GM18907 (cell line): ENCODE data around the gene IRF2BP1.
"Not testable (repeated sequence)": the region's sequence is repeated elsewhere in the genome, so short reads cannot be mapped to it uniquely, and the experiment has no call there.

Experiments
- ATAC-seq: cut with Tn5 transposase; IDR thresholded peaks from one replicate; pipeline ENCODE4 v1.9.1; 2021; ENCODE audit warnings: mild to moderate bottlenecking, moderate library complexity; ENCODE audit not compliant: unreplicated experiment

Gene IRF2BP1

DNA sequence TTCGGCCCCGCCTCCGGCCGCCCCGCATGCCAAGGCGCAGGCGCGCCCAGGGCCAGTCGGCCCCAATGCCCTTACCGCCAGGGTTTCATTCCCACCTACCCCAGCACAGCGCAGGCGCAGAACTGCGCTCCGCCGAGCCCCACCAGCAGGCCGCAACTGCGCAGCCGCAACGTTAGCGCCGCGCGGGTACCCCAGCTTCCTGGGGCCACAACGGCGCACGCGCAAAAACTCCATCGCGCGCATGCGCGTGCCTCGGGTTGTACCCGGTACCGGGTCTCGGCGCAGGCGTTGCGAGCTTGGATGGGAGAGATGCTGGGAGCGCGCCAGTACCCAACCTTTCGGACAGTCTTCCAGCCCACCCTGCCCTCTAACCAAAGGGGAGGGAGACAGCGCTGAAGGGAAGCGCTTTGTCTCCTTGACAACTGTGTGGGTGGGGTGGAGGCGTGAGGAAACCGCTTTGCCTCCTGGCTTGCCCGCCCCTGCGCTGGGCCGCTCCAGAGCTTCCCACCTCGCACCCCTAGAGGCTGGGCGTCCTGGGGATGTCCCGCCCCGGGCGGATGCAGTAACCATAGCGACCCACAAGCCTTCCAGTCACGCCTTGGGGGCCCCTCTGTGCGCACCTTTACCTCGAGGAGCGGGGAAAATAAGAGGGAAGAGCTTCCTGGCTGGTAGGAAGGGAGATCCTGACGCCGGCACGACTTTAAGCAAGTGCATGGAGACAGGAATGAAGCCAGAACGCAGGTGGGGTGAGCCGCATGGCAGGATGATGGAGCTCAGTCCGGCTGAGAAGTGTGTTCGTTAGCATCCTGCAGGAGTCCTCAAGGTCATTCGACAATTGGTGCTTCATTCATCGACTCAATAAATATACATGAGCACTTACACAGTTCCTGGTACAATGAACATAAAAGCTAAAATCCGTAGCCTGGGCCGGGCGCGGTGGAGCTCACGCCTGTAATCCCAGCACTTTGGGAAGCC is 17.0 kb upstream of the IRF2BP1 start:
- peak; percentile 87 for ATAC-seq

DNA sequence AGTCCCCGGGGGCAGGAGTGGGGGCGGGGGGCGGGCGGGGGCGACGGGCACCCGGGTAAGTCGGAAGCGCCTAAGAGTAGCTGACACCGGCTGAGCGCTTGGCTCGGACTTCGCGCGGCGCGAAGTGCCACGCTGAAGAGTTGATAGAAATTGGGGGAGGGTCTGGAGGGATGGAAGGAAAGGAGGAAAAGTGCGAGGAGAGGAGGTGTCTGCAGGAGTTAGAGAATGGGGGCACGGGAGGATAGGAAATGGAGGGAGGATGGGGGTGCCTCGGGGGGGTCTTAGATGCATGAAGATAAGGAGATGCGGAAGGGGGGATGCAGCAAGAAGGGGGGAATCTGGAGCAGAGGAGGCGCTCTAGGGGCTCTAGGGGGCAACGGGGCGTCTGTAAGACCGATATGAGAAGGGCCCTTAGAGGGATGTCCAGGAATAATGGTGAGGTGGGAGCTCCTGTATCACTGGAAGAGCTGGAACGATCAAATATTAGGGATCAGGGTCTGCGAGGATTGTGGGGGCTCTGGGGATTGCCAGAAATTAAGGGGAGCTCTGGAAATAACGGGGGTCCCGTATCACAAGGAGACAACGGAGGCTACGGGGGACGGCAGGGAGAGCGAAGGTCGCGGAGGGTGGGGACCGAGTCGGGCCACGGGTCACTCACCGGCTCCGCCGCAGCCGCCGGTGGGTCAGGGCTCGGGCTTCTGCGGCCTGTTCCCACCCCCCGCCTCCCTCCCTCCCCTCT is 16.1 kb upstream of the IRF2BP1 start, which contains the start of gene MYPOP:
TSS of gene MYPOP (minus strand) at position 702 of the 739 bp plus-strand sequence. CDS start 840 bp downstream, outside the sequence.
- no peak for ATAC-seq

GRCh38 chr19:45901432-45901911 is 15.5 kb upstream of the IRF2BP1 start:
- no peak for ATAC-seq

DNA sequence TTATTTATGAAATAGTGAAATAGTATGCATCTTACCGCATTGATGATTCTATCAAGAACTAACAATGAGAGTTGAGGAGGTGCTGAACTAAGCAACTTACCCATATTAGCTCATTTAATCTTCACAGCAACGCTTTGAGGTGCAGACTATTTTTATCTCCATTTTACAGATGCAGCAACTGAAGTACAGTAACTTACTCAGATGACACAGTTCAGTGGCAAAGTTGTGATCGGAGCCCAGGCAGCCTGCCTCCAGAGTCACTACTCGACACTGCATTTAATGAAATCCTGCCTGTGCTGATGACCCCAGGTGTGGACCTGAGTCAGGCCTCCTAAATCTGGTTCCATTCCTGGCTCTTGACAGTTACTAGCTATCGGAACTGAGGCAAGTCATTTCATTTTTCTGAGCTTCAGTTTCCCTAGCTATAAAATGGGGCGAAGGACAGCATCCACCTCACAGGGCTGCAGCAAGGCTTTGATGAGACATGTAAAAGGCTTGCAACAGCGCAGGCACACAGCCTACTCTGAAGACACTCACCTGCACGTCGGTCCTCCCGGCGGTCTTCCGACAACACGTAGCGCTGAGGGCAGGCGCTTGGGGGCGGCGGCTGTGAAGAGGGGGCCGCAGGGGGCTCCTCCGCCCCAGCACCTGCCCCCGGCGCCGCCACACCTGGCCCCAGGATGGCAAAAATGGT is 14.9 kb upstream of the IRF2BP1 start:
- ATAC-seq: no peak

- ATAC-seq: no peak
Measured at GRCh38 chr19:45899919-45900589, 14.1 kb upstream of the IRF2BP1 start.

DNA sequence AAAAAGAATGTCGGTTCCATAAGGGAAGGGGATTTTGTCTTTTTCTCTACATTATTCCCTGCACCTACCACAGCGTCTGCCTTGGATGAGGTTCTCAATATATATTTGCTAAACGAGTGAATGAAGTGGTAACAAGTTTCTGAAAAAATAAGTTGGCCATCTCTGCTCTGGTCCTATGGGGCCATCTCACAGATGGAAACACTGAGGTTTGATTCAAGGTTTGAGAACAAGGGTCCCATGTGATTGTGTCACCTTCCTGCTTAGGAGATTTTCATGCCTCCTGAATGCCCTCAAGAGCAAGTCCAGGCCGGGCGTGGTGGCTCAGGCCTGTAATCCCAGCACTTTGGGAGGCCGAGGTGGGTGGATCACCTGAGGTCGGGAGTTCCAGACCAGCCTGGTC is 13.3 kb upstream of the IRF2BP1 start:
- no peak for ATAC-seq

DNA sequence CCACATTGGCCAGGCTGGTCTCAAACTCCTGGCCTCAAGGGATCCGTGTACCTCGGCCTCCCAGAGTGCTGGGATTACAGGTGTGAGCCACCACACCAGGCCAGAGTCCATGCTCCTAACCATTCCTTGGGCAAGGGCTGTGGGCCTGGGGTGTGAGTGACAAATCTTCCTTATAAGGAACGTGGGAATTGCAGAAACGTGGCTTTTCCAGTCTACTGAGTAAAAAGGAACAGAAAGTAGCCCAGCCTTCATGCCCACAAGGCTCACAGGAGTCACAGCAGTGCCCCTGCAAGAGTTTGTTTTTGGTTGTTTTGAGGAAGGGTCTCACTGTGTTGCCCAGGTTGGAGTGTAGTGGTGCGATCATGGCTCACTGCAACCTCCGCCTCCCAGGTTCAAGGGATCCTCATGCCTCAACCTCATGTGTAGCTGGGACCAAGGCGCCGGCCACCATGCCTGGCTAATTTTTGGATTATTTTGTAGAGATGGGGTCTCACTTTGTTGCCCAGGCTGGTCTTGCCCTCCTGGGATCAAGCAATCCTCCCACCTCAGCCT is 11.4 kb upstream of the IRF2BP1 start:
- ATAC-seq: no peak

GRCh38 chr19:45895983-45896599 is 10.2 kb upstream of the IRF2BP1 start:
- ATAC-seq: not testable (repeated sequence)

- no peak for ATAC-seq
Measured at GRCh38 chr19:45895519-45895972, 9.6 kb upstream of the IRF2BP1 start.

GRCh38 chr19:45890877-45891276 is 4.9 kb upstream of the IRF2BP1 start:
- ATAC-seq: no peak

DNA sequence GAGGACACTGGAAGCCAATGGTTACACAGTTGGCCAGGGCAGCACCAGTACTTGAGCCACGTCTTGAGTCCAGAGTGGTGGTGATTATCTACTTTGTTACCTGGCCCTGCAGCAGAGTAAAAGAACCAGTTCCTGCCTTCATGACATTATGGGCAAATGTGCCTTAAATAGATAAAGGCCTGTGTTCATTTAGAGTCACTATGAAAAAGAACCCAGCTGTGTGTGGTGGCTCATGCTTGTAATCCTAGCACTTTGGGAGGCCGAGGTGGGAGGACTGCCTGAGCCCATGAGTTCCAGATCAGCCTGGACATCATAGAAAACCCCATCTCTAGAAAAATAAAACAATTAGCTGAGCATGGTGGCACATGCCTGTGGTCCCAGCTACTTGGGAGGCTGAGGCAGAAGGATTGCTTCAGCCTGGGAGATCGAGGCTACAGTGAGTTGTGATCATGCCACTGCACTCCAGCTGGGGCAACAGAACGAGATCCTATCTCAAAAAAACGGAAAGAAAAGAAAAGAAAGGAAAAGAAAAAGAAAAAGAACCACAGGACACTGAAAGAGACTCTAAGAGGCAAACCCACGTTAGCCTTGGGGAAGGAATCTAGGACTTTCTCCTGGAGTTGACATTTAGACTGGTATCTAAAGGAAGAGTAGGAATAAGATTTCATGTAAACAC is 3.4 kb upstream of the IRF2BP1 start:
- ATAC-seq: no peak

DNA sequence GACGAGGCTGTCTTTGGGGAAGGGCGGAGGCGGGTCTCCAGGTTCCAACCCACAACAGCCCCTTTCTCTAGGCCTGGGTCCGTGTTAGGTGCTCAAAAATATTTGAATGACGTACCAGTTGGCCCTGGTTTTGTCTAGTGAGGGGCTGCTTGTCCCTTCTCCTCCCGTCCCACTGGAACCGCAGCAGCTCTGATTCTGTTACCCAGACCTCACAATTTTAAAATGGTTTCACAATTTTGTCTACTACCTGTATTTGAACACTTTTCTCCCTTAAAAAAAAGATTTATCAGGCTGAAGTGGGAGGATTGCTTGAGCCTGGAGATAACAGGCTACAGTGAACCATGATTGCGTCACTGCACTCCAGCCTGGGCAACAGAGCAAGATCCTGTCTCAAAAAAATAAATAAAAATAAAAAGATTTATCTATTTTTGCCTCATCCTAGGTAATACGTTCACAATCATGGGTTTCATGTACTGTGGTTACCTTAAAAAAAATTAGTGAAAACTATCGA is 1.3 kb upstream of the IRF2BP1 start:
- no peak for ATAC-seq

- peak; percentile 53 for ATAC-seq
Measured at GRCh38 chr19:45886427-45887199, 672 bp upstream of the IRF2BP1 start.

DNA sequence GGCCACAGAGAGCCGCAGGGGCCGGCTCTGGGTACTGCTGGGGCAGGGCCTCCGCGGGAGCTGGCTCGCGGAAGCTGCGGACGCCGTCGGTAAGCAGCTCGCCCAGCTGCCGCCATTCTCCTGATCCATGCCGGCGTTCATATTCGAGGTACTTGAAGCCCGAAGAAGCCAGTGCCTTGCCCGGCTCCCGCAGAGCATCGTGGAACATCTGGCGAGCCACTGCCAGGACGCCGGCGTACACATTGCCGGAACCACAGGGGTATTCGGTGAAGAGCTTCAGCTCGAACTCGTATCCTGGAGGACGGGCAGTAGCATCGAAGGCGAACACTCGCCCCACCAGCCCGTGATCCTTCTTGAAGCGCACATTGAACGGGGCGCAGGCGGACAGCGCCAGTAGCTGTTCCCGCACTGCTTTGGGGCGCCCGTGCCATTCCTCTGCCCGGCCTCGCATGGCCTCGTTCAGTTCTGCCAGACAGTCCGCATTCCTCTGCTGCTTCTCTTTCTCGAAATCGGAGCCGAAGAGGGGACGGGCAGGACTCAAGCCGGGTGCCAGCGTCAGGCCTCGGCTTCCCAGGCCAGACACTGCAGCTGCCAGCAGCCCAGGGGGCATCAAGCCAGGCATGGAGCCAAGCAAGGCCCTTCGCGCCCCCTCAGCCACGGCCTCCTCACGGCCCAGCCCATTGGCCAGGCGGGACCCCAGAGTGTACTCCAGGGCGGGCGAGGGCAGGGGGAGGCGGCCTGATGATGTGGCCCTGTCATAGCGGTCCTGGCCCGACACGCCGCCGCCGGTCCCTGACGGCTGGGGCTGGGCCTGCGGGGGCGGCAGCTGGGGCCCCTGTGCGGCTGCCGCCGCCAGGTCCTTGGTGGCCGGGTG is 1.0 kb downstream of the IRF2BP1 start:
- no peak for ATAC-seq

GRCh38 chr19:45883881-45884681 is 1.9 kb downstream of the IRF2BP1 start:
- ATAC-seq: no peak

DNA sequence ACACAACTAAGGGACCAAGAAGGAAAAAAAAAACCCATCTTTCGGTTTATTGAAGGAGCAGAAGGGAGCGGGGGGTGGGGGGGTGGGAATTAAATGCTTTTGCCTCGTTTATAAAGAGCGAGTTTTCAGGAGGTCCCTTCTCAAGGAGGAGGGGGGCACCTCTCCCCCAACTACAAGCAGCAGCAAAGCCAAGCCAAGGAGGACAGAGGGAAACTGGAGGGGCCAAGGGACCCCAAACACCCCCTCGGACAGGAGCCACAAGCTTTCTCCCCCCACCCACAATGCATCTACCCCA is 2.4 kb downstream of the IRF2BP1 start:
- ATAC-seq: no peak
